MCF 10A (cell line): ENCODE results near the gene SUGCT. TPM values are rescaled to one million over a fixed set of nuclear protein-coding genes. Genes with fewer than 3 reads are reported as not detected.
"Not testable (repeated sequence)": the region's sequence is repeated elsewhere in the genome, so short reads cannot be mapped to it uniquely, and the experiment has no call there.

Experiments
- BruUV-seq: library from RNA; stranded (reverse); fragments of 400-500 nt; replicated peaks from 2 replicates; lab custom pipeline; 2021; lab: Mats Ljungman, UMichigan
- CTCF ChIA-PET: fragments of 300-600 bp; sonication (Branson Sonifier 250); formaldehyde crosslinking; extraction: SDS; loops from one replicate; lab custom pipeline; 2021; ENCODE audit warnings: antibody characterized with exemption, inconsistent platforms; lab: Yijun Ruan, JAX
- POLR2A ChIA-PET: fragments of 300-600, 350-650 bp; sonication (Branson Sonifier 250); formaldehyde crosslinking; extraction: SDS; loops from one replicate; lab custom pipeline; 2020; ENCODE audit warnings: antibody characterized with exemption, inconsistent platforms; lab: Yijun Ruan, JAX
- DNase-seq: peaks from one replicate; pipeline ENCODE4 v3.0.0-alpha.2; 2018; ENCODE audit not compliant: unreplicated experiment
- H3K27ac Mint-ChIP-seq: one replicate; pipeline ENCODE4 v1.8.0; 2022; ENCODE audit warnings: mild to moderate bottlenecking, low read depth, mixed read lengths; ENCODE audit not compliant: unreplicated experiment
- H3K27me3 Mint-ChIP-seq: one replicate; pipeline ENCODE4 v1.8.0; 2022; ENCODE audit warnings: mixed read lengths; ENCODE audit not compliant: insufficient read depth, unreplicated experiment
- H3K36me3 Mint-ChIP-seq: one replicate; pipeline ENCODE4 v1.8.0; 2022; ENCODE audit warnings: mild to moderate bottlenecking, moderate library complexity, mixed read lengths; ENCODE audit not compliant: insufficient read depth, unreplicated experiment
- H3K4me1 Mint-ChIP-seq: one replicate; pipeline ENCODE4 v1.8.0; 2022; ENCODE audit warnings: mixed read lengths; ENCODE audit not compliant: insufficient read depth, unreplicated experiment
- H3K4me3 Mint-ChIP-seq: one replicate; pipeline ENCODE4 v1.8.0; 2022; ENCODE audit warnings: mild to moderate bottlenecking, moderate library complexity, mixed read lengths; ENCODE audit not compliant: unreplicated experiment
- H3K9me3 Mint-ChIP-seq: one replicate; pipeline ENCODE4 v1.8.0; 2022; ENCODE audit warnings: mixed read lengths; ENCODE audit not compliant: unreplicated experiment
- intact Hi-C: fragments of 100-400 bp; cut with micrococcal nuclease; formaldehyde crosslinking; loops from 2 replicates; pipeline ENCODE4 v1.14.1; 2022
- total RNA-seq: library from RNA; stranded (reverse); gene quantifications from 2 replicates; pipeline ENCODE4 v1.2.3, GENCODE V29; 2022
- TF ChIP-seq, protein P1 (sequence below): fragments of 200-600 bp; IDR thresholded peaks from one replicate; pipeline ENCODE4 v1.8.0; 2022; ENCODE audit warnings: antibody characterized with exemption, mild to moderate bottlenecking; ENCODE audit not compliant: unreplicated experiment

The SUGCT gene
- total RNA-seq, 1 experiment from 2014 or later: 25.4 TPM

GRCh38 chr7:40211276-40212003 lies 76.6 kb downstream of the SUGCT start:
- no peak for DNase-seq
- POLR2A ChIA-PET: interaction anchor here (1.2 to 1.3 kb wide), 2 partner anchors 9 to 77 kb away, joined by 3 read pairs; partner anchors contain the start of genes MPLKIP and SUGCT

GRCh38 chr7:40213291-40213690 lies 78.5 kb downstream of the SUGCT start:
- intact Hi-C loops: no loop called here
- H3K36me3 Mint-ChIP-seq: no peaks in the 10 kb centered on the region
- CTCF ChIA-PET: no interaction called here
- no peaks in the 10 kb centered on the region for H3K4me1 Mint-ChIP-seq
- H3K9me3 Mint-ChIP-seq: no peaks in the 10 kb centered on the region
- BruUV-seq: no TSS peak
- no peak overlapping the region for H3K4me3 Mint-ChIP-seq
- TF ChIP-seq, protein P1, sequence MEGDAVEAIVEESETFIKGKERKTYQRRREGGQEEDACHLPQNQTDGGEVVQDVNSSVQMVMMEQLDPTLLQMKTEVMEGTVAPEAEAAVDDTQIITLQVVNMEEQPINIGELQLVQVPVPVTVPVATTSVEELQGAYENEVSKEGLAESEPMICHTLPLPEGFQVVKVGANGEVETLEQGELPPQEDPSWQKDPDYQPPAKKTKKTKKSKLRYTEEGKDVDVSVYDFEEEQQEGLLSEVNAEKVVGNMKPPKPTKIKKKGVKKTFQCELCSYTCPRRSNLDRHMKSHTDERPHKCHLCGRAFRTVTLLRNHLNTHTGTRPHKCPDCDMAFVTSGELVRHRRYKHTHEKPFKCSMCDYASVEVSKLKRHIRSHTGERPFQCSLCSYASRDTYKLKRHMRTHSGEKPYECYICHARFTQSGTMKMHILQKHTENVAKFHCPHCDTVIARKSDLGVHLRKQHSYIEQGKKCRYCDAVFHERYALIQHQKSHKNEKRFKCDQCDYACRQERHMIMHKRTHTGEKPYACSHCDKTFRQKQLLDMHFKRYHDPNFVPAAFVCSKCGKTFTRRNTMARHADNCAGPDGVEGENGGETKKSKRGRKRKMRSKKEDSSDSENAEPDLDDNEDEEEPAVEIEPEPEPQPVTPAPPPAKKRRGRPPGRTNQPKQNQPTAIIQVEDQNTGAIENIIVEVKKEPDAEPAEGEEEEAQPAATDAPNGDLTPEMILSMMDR: no peak
- no peaks in the 10 kb centered on the region for H3K27me3 Mint-ChIP-seq
- H3K27ac Mint-ChIP-seq: no peak overlapping the region
- POLR2A ChIA-PET: no interaction called here
- no peak for DNase-seq

More at GRCh38 chr7:40211276-40212003, 76.6 kb downstream of the SUGCT start:
- Mint-ChIP-seq H3K36me3 (no peaks in the 10 kb centered on the region), H3K4me1 (no peaks in the 10 kb centered on the region), H3K27ac (no peak overlapping the region), H3K27me3 (no peaks in the 10 kb centered on the region), H3K9me3 (no peaks in the 10 kb centered on the region), H3K4me3 (no peak overlapping the region)
- intact Hi-C loops: no loop called here
- TF ChIP-seq, protein P1: no peak
- no TSS peak for BruUV-seq
- CTCF ChIA-PET: interaction anchor here (0.6 to 1.8 kb wide), 3 partner anchors 21 to 616 kb away, joined by 3 to 4 read pairs (median 3); no protein-coding TSS in a partner anchor

DNA sequence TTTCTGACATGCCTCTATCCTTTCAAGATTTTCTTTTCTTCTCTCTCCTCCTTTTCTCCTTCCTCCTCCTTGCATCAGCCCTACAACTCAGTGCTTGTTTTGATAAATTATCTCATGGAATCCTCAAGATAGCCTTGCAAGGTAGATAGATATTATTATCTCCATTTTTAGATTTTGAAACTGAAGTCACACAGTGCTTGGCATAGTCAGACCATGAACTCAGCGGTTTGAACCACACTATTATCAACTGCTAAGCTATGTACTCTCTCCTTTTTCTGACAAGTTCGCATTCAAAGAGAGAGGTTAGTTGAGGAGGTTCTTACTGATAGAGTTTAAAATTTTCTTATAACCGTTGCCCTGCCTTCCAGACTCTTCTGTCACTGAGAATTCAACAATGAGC lies 79.1 kb downstream of the SUGCT start:
- DNase-seq: no peak
- Mint-ChIP-seq H3K27ac (no peak overlapping the region), H3K27me3 (no peaks in the 10 kb centered on the region), H3K4me3 (no peak overlapping the region), H3K9me3 (no peaks in the 10 kb centered on the region), H3K36me3 (no peaks in the 10 kb centered on the region), H3K4me1 (no peaks in the 10 kb centered on the region)
- TF ChIP-seq, protein P1: no peak
- intact Hi-C loops: no loop called here
- BruUV-seq: no TSS peak
- CTCF ChIA-PET: no interaction called here
- POLR2A ChIA-PET: no interaction called here

- H3K27me3 Mint-ChIP-seq, H3K9me3 Mint-ChIP-seq, intact Hi-C loops, H3K4me3 Mint-ChIP-seq, CTCF ChIA-PET, BruUV-seq, H3K36me3 Mint-ChIP-seq, H3K27ac Mint-ChIP-seq, DNase-seq: not testable (repeated sequence)
- POLR2A ChIA-PET: interaction anchor here (1.1 kb wide), 1 partner anchor 84 kb away, joined by 4 read pairs; the partner anchor contains the start of gene SUGCT
- peaks cover 24% of the 10 kb centered on the region for H3K4me1 Mint-ChIP-seq
Observed at GRCh38 chr7:40218612-40219011, 83.8 kb downstream of the SUGCT start.
